ENCODE results near the gene WHRN.

The WHRN gene

DNA sequence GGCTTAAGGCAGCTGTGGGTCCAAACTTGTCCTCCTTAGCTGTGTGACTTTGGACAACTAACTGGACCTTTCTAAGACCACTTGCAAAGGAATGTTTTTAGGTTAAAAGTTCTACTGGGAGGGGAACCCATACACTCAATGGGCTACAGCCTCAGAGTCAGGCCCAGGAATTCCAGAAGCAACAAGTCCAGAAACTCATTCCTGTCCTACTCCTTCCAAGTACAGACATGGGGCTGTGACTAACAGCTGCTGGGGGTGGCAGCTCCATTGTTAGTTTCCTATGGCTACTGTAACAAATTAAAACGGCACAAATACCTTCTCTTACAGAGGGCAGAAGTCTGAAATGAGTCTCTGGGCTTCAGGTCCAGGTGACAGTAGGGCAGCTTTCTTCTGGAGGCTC lies 105.1 kb downstream of the WHRN start:
- DNase-seq (ENCODE audit: low read depth, low spot score), result no peak

DNA sequence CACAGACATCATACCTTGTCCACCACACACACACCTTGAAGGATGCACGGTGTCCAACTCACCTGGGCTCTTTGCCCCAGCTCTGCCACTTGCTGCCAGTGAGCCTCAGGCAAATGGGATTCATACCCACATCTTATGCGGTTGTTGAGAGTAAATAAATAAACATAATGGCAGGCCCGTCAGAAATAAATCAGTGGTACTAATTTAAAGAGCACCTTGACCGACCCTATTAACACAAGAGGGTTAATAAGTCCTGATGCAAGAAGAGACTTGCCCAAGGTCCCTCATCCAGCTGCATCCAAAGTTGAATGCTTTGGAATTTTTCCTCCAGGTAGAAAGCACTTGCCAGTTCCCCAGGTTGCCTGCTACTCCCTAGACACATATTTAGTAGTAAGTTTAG lies 105.9 kb downstream of the WHRN start:
- DNase-seq (ENCODE audit: low read depth, low spot score), result no peak

DNA sequence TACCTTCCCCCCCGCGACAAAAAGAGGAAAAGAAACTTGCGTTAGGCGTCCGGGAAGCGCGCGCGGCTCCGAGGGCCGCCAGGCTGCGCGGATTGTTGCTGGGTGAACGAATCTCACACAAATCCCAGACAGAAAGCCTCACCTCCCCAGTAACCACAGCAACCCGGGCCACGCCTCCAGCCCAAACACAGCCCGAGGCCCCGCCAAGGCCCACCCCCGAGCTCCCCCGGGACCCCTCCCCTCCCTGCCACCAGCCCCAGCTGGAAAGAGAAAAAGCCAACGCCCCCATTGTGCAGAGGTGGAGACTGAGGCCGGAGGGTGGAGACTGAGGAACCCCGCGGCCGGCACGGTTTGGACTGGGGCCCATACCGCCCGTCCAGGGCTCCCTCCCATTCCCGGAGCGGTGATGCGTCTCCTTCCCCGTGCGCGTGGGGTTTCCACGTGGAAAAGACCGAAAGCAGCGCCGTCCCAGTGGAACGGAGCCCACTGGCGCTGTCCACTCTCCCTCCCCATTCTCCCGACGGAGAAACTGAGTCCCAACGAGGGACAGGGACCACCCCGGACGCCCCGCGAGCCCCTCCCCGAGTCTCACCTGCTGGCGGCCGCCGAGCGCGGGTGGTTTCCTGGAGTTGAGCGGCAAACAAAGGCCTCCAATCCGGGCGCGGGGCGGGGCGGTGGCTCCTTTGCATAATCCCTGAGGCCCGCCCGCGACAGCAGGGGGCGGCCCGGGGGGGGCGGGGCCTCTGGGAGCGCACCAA lies 107.2 kb downstream of the WHRN start:
- peak; percentile 46 for DNase-seq (ENCODE audit: low read depth, low spot score)

DNA sequence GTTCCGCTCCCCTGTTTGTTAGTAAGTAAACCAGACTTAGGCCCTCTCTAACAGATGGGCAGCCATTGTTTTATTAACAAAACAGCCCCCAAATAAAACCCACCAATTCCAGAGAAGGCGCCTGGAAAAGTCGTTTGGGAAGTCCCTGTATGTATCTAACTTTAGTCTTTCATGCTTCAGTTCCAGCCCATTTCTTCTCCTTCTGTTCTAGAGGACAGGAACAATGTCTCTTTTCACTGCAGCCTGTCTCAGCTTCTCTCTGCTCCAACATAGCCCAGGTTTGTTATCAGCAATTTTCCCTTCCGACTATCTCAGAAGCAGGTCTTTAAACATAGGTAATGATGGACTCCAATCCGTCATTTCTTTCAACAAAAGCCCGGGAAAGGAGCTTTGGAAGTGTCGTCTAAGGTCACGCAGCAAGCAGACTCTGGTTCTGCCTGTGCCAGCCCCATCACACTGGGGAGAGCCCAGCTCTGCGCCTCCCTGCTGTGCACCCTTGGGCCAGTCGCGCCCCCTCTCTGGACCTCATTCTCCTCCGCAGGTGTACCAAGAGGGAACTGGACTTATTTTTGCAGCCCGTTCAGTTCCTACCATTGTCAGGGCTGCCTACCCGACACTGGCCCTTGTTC lies 107.9 kb downstream of the WHRN start:
- no peak for DNase-seq (ENCODE audit: low read depth, low spot score)

DNA sequence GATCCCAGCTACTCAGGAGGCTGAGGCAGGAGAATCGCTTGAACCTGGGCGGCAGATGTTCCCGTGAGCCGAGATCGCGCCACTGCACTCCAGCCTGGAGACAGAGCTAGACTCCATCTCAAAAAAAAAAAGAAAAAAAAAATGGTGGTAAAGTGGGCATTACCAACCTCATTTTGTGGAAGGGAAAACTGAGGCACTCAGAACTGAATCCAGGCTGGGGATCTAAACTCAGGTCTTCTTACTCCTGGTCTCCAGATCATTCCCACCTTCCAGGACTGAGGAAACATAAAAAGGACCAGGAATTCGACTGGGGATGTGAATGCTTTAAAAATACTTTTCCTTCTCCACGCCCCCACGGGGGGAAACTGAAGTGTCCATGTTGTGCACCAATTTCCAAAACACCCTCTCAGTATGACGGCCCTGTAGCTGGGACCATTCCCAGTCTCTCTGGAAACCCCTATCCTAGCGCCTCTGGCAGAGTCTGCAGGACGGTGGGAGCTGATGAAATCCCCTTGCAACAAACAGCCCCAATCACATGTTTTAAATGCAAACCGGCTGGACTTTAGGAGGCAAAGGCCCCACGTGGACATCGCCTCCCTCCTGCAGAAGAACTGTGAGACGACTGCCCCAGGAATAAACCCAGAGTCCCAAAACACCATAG lies 108.6 kb downstream of the WHRN start:
- DNase-seq (ENCODE audit: low read depth, low spot score), result no peak

DNA sequence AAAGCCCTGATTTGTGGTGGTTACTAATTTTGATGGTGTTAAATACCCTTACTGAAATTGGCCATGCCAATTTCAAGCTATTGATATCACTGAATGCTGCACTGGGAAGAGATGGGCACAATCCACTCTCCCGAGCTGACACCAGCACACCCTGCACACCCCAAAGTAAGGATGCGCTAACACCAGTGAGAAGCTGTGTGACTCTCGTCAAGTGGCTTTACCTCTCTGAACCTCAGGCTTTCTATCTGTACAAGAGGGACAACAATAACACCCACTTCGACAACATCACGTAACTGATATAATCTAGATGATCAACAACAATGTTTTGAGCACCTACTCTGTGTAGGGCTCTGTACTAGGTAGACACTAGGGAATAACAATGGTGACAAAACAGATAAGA lies 109.5 kb downstream of the WHRN start:
- no peak for DNase-seq (ENCODE audit: low read depth, low spot score)

DNA sequence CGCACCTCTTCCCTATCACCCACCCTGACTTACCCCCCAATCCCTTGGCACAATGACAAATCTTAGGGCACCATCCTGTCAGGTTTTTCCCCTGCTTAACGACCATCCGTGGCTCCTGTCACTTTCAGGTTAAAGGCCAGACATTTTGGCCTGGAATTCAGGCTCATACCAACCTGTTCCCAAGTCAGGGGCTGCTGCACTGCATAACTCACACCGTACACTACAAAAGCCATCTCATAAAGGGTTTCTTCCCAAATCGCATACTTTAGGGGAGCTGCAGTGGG lies 110.0 kb downstream of the WHRN start:
- DNase-seq (ENCODE audit: low read depth, low spot score), result no peak

DNA sequence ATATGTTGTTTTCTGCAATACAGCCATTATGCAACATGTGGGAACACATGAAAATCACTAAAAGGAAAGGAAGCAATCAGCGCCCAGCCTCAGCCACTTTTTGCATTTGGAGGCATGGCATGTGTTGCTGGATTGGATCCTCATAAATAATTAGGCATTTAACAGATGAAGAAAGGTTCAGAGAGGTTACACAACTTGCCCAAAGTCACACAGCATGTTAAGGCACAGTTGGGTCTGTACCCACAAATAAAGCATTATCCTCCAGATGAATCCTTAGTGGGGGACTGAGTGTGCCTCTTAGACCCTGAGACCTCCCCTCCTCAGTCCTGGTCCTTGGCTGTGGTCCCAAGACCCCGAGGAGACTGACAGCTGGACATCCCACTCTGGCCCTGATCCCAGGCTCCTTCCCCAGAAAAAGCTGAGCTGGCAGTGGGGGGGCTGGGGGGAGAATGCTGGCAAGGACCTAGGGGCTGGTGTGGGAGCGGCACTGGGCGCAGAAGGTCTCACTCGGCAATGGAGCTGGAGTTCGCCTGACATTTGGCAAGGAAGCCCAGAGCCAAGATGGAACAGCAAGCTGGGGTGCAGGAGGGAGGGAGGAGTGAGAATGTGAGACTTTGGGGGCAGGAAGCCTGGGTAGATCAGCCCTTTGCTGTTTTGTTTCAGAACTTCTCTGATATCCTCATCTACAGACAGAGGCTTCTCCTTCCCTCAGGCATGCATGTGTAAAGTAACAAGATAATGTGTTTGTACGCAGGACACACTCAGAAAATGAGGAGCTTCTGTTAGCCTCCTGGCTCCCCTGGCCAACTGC lies 110.5 kb downstream of the WHRN start:
- DNase-seq (ENCODE audit: low read depth, low spot score), result no peak

DNA sequence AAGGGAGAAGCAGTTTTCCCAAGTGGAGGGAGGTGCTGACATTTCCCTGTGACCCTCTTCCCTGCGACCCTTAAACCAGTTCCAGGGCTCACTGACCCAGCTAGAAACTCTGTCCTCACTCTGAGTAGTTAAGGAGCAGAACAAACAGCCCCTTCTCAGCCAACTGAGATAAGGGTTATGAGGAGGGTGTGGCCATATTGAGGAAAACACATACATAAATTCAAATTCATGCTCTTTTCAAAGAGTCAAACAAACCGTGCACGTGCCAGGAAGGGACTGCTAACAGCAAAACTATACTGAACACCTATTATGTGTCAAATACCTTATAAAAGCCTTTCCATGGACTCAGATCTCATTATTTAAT lies 112.5 kb downstream of the WHRN start:
- DNase-seq (ENCODE audit: low read depth, low spot score), result no peak

DNA sequence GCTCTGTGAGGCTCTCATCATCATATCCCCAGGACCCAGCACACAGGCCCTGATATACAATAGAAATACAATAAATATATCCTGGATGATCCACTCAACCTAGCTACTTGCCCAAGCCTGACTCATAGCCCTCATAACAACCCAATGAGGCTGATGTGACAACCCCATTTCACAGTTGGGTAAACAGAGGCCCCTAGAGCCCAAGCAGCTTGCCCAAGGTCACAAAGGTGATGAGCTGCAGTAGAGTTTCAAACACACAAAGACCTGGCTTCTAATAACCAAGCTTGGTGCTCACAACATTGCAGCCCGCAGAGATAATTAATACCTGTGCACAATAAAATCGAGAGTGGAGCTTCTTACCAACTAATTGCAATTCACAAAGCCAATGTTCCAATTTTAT lies 114.3 kb downstream of the WHRN start:
- DNase-seq (ENCODE audit: low read depth, low spot score), result no peak

DNA sequence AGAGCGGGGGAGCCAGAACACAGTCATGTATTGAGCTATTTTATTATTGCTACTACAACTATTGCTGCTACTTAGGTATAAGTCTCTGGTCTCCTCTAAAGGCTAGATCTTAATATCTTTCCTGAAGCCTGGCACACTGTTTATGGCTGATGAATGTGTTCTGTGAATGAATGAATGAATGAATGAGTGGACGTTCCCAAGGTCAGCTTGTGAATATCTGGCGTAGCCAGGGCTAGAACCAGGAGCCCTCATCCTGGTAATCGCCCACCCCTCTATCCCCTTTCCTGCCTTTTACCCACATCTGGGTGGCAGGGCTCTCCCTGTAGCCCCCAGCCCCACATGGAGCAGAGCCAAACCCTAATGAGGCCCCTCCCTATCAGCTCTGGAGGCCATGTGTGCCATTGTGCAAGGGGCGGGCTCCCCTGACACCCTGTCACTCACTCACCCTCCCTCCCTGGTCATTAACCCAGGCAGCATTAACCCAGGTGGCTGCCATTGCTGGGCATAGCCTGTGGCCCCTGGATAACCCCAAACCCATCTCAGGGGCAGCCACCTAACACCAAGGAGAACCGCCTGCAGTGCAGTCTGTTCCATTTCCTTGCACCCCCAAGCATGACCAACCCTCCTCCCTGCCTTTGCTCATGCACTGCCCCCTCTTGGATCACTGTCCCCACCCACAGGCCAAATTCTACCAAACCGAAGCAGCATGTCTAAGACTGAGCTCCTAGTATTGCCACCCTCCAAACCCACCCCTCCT lies 115.5 kb downstream of the WHRN start:
- no peak for DNase-seq (ENCODE audit: low read depth, low spot score)

DNA sequence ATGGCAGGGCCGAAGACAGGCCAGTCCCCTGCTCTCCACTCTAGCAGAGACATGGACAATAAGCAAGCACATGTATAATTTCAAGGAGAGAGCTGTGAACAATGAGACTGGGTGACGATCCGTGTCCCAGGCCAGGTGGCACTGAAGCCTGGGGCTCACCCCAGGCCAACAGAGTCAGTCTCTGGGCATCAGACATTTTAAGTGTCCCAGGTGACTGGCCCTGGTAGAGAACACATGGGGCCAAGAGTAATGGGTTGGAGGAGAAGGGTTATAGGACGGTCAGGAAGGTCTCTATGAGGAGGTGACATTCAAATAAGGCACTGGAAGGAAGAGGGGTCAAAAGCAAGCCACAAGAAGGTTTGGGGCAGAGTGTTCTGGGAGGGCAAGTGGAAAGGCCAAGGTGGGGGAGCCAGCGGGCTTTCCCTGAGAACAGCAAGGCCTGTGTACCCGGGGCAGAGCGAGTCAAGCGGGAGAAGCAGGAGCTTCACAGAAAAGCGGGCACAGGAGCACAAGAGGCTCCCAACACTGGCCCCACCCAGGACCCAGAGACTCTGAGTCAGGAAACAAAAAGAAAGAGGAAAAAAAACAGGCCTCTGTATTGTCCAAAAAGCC lies 116.4 kb downstream of the WHRN start:
- no peak for DNase-seq (ENCODE audit: low read depth, low spot score)

DNA sequence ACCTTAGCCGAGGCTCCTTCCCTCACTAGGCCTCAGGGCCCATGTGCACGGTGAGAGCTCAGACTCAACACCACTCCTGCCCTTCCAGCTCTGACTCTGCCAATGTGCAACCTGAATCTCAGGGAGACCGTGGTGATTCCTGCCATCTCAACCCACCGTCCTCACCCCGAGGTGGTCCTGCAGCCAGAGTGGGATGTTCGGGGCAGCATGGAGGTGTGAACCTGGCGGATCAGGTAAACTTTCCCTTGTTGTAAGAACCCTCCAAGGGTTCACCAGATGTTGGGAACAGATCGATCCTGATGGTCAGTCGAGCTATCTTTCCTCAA lies 117.0 kb downstream of the WHRN start:
- no peak for DNase-seq (ENCODE audit: low read depth, low spot score)

DNA sequence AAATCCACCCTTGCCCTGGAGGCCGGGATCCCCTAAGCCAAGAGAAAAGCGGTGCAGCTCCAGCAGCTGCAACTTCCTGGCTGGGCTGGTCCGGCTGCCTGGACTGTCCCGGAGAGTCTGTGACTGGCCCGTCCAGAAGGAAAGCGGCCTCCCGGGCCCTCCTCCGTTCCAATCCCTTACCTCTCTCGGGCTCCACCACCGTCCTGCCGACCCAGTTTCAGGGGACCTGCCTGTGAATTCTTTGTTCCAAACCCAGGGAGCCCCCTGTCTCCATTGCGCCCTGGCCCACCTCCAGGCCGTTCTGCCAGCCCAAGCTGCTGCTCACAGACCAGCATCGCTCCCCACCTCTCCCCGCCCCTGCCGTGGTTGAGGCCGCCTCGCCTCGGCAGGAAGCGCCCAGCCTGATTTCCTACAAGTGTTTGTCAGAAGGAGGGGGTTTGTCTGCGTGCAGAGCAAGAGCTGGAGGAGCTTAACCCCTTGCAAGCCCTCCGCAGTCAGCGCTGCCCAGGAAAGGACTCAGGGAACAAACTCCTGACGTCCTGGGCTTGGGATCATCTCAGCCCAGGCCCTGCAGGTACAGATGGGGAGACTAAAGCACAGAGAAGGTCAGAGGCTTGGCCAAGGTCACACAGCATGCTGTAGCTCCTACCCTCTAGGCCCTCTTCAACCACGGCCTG lies 117.5 kb downstream of the WHRN start, which contains the start of gene AKNA:
Gene AKNA, minus strand, starts transcription at position 303 of the 677 bp plus-strand sequence. CDS start 6,649 bp downstream, outside the sequence.
- peak; percentile 51 for DNase-seq (ENCODE audit: low read depth, low spot score)

DNA sequence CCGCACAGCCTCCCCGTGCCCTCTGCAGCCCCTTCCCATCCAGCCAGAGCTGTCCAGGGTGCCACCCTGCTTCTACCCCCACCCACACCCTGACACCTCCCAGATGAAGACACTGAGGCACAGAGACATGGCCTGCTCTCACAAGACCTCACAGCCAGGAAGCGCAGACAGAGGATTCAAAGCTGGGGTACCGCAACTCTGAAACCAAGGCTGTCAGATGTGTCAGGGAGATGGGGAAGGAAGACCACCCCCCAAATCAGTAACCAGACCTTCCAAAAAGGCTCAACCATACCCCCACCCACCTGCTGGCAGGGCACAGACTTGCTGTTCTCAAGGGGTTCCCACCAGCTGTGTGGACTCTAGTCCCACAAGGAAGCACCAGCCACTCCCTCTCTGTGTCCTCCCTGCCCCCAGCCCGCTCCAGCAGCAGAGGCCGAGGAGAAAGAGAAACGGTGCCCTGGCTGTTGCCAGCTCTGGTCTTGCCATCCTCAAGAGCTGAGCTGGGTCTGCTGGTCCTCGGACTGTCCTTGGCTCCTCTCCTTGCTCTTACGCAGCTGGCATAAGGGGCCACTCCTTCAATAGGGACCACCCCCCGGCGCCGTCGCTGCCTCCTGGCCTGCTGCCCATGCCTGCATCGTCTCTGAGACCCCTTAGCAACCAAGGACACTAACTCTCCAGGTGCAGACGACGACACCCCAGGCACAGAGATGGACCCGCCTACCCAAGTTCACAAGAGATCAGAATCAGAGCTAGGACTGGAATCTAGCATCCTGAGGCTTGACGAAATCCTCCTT lies 118.2 kb downstream of the WHRN start:
- DNase-seq (ENCODE audit: low read depth, low spot score), result no peak

DNA sequence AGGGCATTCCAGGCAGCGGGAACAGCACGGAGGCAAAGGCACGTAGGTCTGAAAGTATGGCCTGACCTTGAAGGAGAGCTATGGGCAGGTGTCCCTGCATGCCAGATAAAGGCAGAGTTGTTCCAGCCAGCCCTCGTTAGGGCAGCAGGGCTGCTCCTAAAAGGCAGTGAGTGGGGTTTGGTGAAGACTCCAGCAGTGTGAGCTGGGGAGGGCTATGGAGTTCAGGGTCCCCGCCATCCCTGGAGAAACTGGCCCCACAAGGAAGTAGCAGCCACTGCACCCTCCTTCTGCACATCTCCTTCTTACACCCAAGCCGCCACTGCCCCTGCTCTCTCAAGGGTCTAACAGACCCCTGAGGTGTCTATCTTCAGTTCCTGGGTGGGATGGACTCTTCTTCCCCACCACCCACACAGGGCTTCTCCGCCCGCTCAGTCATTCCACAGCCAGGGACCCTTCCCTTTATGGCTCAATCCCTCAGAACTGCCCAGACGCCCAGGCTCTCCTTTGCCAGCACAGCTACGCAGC lies 118.8 kb downstream of the WHRN start:
- DNase-seq (ENCODE audit: low read depth, low spot score), result no peak

DNA sequence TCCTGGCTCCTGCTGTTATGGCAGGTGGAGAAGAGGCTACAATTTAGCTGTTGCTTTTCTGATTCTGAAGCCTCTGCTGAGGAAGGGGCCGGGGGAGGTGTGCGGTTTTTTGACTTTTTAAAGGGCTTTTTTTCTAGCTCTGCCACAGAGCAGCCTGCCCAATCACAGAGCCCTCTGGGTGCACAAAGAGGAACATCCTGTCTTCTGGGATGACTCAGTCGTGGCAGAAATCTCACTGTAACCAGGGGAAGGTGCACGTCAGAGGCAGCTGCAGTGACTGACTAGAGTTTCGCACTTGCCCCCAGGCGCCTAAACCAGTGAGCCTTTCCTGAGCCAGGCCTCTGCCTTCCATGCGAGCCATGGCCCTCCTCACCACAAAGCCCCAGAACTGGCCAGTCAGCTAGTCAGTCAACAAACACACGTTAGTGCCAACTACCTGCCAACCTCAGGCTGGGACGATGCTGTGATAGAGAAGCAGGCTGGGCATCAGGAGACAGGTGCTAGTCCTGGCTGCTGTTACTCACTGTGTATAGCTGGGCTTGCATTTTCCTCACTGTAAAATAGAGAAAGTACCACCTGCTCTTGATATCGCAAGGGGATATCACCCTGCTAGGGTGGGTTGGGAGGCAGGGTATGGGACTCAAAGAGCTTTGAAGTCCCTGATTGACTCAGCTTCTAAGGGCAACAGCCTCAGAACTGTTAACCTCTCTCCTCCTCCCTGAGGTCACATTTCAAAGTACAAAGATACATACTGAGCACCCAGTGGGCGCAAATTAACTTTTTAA lies 119.7 kb downstream of the WHRN start:
- DNase-seq (ENCODE audit: low read depth, low spot score), result no peak

DNA sequence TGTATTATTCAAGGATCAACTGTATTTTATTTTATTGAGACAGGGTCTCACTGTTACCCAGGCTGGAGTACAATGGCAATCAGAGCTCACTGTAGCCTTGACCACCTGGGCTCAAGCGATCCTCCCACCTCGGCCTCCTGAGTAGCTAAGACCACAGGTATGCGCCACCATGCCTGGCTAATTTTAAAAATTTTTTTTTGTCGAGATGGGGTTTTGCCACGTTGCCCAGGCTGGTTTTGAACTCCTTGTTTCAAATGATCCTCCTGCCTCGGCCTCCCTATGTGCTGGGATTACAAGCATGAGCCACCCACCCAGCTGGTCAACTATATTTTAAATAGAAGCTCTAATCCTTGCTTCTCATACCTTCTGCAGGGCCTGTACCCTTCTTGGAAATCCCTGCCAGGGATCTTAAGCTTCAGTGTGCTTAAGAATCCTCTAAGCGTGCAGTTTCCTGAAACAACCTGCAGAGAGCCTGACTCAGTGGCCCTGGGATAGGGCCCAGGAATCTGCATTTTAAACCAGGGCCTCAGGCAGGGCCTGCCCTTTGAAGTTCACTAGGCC lies 120.4 kb downstream of the WHRN start:
- no peak for DNase-seq (ENCODE audit: low read depth, low spot score)

DNA sequence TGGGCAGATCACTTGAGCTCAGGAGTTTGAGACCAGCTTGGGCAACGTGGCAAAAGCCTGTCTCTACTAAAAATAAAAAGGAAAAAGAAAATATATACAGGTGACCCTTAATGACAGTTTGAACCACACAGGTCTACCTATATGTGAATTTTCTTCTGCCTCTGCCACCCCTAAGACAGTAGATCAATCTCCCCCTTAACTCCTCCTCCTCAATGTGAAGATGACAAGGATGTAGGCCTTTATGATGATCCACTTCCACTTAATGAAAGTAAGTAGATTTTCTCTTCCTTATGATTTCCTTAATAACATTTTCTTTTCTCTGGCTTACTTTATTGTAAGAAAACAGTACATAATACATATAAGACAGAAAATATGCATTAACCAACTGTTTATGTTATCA lies 120.9 kb downstream of the WHRN start:
- no peak for DNase-seq (ENCODE audit: low read depth, low spot score)
